GM12865 (cell line): Measurements from ENCODE around the gene FAXDC2.
"Not testable (repeated sequence)": the region's sequence is repeated elsewhere in the genome, so short reads cannot be mapped to it uniquely, and the experiment has no call there.

Experiments used
- DNase-seq: peaks from one replicate; pipeline ENCODE4 v3.0.0; 2010; ENCODE audit warnings: low read depth
- H3K4me3 ChIP-seq: 2 replicates; pipeline ENCODE4 v1.5.1; 2011; ENCODE audit warnings: mild to moderate bottlenecking, low read depth, low read length, control low read depth
- TF ChIP-seq, protein P1 (sequence below): IDR thresholded peaks from 2 replicates; pipeline ENCODE4 v1.5.1; 2011; ENCODE audit warnings: low read length, control low read depth, low read depth, inconsistent platforms; ENCODE audit not compliant: insufficient read depth; ENCODE audit errors: missing control alignments

The FAXDC2 gene

DNA sequence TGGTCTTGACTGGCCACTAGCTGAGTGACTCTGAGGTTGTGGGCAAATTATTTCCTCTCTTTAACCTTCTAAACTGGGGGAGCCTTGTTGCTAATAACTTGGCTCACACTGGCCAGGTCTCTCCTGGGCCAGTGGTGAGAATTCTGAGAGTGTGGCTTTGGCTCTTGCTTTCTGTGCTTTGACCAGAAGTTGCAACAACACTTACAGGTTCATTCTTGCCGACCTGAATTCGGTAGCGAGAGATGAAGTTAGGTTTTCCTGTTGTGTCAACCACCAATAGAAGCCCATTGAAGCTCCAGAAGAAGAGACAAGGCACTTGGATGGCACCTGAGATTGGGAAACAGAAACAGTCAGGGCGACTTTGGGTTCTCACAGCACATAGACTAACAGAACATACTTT lies 19.8 kb downstream of the FAXDC2 start:
- TF ChIP-seq, protein P1, sequence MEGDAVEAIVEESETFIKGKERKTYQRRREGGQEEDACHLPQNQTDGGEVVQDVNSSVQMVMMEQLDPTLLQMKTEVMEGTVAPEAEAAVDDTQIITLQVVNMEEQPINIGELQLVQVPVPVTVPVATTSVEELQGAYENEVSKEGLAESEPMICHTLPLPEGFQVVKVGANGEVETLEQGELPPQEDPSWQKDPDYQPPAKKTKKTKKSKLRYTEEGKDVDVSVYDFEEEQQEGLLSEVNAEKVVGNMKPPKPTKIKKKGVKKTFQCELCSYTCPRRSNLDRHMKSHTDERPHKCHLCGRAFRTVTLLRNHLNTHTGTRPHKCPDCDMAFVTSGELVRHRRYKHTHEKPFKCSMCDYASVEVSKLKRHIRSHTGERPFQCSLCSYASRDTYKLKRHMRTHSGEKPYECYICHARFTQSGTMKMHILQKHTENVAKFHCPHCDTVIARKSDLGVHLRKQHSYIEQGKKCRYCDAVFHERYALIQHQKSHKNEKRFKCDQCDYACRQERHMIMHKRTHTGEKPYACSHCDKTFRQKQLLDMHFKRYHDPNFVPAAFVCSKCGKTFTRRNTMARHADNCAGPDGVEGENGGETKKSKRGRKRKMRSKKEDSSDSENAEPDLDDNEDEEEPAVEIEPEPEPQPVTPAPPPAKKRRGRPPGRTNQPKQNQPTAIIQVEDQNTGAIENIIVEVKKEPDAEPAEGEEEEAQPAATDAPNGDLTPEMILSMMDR = no peak
- H3K4me3 ChIP-seq = no peak overlapping the region
- DNase-seq = no peak

DNA sequence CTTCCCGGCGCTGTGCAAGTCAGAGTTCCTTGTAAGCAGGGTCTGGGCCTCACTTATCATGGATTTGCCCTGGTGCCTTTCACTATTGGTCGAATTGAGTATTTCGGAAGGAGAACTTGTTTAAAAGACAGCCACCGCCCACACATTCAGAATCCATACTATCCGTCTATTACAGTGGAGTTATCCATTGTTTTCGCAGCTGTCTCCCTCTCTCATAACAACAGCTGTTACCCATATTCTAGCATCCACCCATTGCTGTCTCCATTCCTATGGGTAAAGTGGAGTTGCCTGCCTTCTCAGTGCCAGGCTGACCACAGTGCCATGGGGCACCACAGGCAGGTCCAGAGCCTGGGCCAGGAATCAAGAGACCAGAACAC lies 20.2 kb downstream of the FAXDC2 start:
- DNase-seq = no peak
- TF ChIP-seq, protein P1 = no peak
- H3K4me3 ChIP-seq = no peak overlapping the region

DNA sequence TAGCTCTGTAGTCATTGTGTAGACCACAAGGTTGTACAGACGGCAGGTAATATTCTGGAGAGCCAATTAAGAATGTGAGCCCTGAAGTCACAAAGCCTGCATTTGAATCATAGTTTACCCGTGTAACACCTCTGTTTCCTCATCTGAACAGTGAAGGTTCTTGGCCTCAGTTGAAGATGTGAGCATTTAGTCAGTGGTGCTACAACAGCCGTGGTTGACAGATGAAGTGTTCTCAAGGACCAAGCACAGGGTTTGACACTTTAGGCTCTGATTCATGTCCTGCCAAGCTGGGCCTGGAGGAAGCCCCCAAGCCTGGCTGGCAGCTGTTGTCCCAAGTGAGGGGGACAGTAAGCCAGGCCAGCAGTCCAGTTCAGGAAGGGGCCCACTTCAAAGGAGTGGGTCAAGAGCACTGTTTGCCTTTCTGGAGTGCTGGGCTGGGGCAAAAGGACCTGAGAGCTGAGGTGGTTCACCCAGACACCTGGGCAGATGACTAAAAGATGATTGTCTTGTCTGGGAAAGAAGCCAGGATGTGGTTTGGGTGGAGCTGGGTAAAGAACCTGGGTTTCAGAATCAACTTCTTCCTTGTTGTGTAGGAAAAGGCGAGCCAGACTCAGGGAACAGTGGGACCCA lies 20.7 kb downstream of the FAXDC2 start:
- TF ChIP-seq, protein P1 = no peak
- DNase-seq = no peak
- no peak overlapping the region for H3K4me3 ChIP-seq

DNA sequence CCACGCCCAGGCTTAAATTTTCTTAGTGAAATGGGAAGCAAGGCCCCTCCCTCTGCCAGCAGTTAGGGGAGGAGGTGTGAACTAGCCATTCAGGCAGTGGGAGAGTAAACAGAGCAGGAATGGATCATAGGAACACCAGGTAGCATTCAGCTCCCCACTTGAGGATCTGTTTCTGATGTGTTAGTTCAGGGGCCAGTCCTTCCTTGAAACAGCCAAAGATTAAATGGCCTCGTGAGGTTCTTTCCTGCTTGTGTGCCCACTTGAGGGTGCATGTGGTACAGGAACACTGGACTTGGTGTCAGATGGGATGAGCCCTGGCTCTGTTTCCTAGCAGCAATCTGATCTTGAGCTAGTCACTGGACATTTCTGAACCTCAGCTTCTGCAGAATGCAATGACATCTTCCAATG lies 21.2 kb downstream of the FAXDC2 start:
- no peak overlapping the region for H3K4me3 ChIP-seq
- TF ChIP-seq, protein P1 = no peak
- no peak for DNase-seq

DNA sequence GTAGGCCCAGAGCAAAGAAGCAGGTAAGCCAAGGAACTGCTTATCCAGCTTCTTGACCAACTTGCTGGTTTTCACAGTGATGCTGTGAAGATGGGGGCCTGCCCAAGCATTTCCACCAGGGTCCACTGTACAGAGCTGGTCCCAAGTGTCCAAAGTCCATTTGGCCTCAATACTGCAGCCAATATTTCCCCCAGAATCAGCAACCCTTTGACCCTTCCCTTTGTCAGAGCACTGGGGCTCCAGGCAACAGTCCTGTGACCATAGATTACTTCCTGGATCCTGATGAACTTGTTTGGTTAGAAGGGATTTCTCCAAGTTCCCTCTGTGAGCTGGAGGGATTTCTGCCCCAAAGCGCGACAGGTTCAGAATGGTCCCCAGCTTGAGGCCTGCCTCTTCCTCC lies 26.3 kb downstream of the FAXDC2 start:
- DNase-seq = no peak
- TF ChIP-seq, protein P1 = no peak
- no peak overlapping the region for H3K4me3 ChIP-seq

DNA sequence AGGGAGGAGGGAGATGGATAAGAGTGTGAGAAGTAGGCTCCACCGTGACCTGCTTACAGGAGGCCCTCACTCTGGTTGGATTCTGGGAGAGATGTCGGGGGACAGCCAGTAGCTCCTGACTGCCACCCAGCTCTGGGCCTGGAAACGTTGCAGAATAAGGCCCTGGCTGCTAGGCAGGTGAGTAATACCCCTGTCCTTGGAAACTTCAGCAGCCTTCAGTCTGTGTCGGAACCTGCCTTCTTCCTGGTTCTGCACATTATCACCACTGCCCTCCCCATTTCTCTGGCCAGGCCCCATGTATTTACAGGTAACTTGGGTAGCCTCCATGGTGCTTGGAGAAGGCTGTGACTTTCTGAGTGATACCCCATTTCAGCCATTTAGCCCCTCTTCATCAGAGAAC lies 26.8 kb downstream of the FAXDC2 start:
- no peak for DNase-seq
- H3K4me3 ChIP-seq = no peak overlapping the region
- TF ChIP-seq, protein P1 = no peak

DNA sequence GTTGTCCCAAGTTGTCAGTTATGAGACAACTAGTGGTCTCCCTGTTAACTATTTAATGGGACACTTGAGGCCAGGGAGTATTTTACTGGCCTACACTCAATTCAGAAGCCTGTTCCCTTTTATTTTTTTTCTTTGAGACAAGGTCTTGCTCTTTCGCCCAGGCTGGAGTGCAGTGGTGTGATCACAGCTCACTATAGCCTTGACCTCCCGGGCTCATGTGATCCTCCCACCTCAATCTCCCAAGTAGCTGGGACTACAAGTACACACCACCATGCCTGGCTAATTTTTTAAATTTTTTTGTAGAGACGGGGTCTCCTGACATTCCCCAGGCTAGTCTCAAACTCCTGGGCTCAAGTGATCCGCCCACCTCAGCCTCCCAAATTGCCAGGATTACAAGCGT lies 27.5 kb downstream of the FAXDC2 start:
- DNase-seq, H3K4me3 ChIP-seq: not testable (repeated sequence)

DNA sequence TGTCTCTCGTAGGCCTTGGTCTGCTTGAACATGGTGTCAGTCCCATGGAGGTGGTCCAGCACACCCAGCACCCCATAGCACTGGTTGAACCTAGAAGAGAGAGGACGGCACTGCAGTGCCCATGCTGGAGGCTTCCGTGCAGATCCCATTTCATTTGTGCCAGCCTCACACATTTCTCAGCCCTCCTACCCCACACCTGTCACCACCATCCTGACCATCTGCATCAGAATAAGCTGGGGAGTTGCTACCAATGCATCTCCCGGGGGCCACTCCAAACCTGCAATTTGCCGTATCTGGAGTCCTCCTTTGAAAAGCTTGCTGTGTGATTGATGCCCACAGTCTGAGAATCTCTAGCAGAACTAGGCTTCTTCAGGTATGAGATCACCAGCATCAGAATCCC lies 30.0 kb downstream of the FAXDC2 start:
- no peak overlapping the region for H3K4me3 ChIP-seq
- TF ChIP-seq, protein P1 = no peak
- DNase-seq = no peak
